ENCODE measurements around the gene AP5S1.

AP5S1 gene

DNA sequence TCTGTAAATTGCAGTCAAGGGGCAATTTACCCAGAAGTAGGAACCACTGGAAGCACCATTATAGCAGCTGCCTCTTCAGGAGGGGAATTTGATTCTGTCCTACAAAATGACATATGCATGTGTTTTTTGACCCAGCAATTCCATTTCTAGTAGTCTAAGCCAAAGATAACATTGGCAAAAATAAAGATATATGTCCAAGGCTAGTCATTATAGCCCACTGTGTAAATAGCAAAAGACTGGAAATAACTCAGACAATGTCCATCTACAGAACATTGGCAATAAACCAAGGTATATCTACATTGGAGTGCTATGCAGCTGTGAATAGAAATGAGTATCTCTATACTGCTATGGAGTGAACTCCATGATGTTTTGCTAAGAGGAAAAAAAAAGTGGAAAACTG, 56.3 kb downstream of the AP5S1 start:
- no peak for DNase-seq (ENCODE audit: low spot score)
